DND-41 (cell line): ENCODE results near the gene TGM1.

Source experiments
- EZH2 ChIP-seq: IDR thresholded peaks from 3 replicates; pipeline ENCODE4 v1.6.1; 2012; ENCODE audit warnings: borderline replicate concordance, low read depth, mild to moderate bottlenecking, moderate library complexity, low read length, inconsistent platforms; ENCODE audit not compliant: severe bottlenecking
- TF ChIP-seq, protein P1 (sequence below): IDR thresholded peaks from 2 replicates; pipeline ENCODE4 v1.5.1; 2012; ENCODE audit warnings: borderline replicate concordance, low read length, moderate library complexity, mild to moderate bottlenecking; ENCODE audit not compliant: poor library complexity, severe bottlenecking; ENCODE audit errors: extremely low read depth

DNA sequence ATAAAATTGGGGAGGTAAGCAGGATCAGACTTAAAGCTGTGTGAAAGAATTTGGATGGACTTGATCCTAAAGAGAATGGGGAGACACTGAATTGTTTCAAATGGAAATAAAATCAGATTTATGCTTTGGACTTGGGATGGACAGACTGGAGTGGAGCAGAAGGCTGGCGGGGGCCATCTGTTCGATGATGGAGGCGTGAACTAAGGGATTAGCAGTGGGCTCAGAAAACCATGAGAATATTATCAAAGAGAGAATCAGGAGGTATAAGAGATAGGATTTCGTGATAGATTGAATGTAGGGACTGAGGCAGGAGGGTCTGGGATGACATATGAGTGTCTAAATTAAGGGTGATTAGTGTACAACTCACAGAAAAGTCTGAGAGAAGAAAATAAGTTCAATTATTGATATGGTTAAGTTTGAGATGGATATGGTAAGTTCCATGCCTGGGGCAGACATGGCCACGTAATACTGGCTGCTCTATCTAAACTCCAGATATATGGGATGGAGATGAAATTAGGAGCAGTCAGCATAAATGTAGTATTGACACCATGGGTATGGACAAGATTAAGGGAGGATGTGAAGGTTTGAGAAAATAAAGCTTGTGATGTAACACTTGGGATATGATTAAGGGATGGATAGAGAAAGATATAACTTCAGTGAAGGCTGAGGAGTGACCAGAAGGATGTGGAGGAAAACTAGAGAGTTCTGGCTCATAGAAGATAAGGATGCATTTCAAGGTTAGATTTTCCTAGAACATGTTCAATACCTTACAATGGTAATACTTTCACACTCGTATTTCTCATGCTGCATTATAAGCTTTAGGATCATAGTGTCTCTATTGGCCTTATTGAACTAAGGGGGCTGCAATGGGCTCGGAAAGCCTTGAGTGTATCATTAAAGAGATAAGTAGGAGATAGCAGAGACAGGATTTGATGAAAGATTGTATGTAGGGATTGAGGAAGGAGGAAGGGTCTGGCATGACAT is 58.5 kb downstream of the TGM1 start:
- TF ChIP-seq EZH2: no peak
- TF ChIP-seq, protein P1, sequence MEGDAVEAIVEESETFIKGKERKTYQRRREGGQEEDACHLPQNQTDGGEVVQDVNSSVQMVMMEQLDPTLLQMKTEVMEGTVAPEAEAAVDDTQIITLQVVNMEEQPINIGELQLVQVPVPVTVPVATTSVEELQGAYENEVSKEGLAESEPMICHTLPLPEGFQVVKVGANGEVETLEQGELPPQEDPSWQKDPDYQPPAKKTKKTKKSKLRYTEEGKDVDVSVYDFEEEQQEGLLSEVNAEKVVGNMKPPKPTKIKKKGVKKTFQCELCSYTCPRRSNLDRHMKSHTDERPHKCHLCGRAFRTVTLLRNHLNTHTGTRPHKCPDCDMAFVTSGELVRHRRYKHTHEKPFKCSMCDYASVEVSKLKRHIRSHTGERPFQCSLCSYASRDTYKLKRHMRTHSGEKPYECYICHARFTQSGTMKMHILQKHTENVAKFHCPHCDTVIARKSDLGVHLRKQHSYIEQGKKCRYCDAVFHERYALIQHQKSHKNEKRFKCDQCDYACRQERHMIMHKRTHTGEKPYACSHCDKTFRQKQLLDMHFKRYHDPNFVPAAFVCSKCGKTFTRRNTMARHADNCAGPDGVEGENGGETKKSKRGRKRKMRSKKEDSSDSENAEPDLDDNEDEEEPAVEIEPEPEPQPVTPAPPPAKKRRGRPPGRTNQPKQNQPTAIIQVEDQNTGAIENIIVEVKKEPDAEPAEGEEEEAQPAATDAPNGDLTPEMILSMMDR: no peak
